ENCODE results near the gene NTNG1.

GRCh38 chr1:107328087-107328486, 187.2 kb downstream of the NTNG1 start:
- TF ChIP-seq CTCF (conservative IDR thresholded peaks at IDR 0.05; ENCODE audit: low read length) (no peak), EZH2phosphoT487 (IDR thresholded peaks at IDR 0.05; ENCODE audit: borderline replicate concordance, low read depth, low read length) (no peak)
